IPS-NIHi7 (cell line): ENCODE results near the gene MMP20.
"Not testable (repeated sequence)": the region's sequence is repeated elsewhere in the genome, so short reads cannot be mapped to it uniquely, and the experiment has no call there.

ENCODE experiments used
- DNase-seq: peaks from one replicate; pipeline ENCODE4 v3.0.0; 2012; ENCODE audit warnings: mixed read lengths; ENCODE audit errors: extremely low spot score

MMP20 gene

GRCh38 chr11:102625177-102625576, at the start of gene MMP20:
MMP20 (minus strand) TSS chr11:102625332; CDS start chr11:102625319, 13 bp downstream.
- DNase-seq, result no peak

GRCh38 chr11:102669664-102670063, 44.5 kb upstream of the MMP20 start:
- no peak for DNase-seq

- DNase-seq, result peak; percentile 63
Measured at GRCh38 chr11:102666331-102666957, 41.3 kb upstream of the MMP20 start.

- DNase-seq, result peak; percentile 24
Measured at GRCh38 chr11:102664001-102664752, 39.0 kb upstream of the MMP20 start.

GRCh38 chr11:102662607-102663006, 37.5 kb upstream of the MMP20 start:
- DNase-seq, result no peak

GRCh38 chr11:102661040-102661439, 35.9 kb upstream of the MMP20 start:
- DNase-seq, result no peak

GRCh38 chr11:102656528-102656927, 31.4 kb upstream of the MMP20 start:
- no peak for DNase-seq

- no peak for DNase-seq
Measured at GRCh38 chr11:102655547-102655946, 30.4 kb upstream of the MMP20 start.

GRCh38 chr11:102654761-102655160, 29.6 kb upstream of the MMP20 start:
- no peak for DNase-seq

GRCh38 chr11:102653744-102654291, 28.7 kb upstream of the MMP20 start:
- no peak for DNase-seq

- no peak for DNase-seq
Measured at GRCh38 chr11:102647430-102647829, 22.3 kb upstream of the MMP20 start.

- DNase-seq, result no peak
Measured at GRCh38 chr11:102643941-102644340, 18.8 kb upstream of the MMP20 start.

GRCh38 chr11:102640946-102641345, 15.8 kb upstream of the MMP20 start:
- DNase-seq, result no peak

GRCh38 chr11:102639656-102640055, 14.5 kb upstream of the MMP20 start:
- no peak for DNase-seq

GRCh38 chr11:102637731-102638130, 12.6 kb upstream of the MMP20 start:
- no peak for DNase-seq

- no peak for DNase-seq
Measured at GRCh38 chr11:102633385-102634026, 8.4 kb upstream of the MMP20 start.

- no peak for DNase-seq
Measured at GRCh38 chr11:102632026-102632425, 6.9 kb upstream of the MMP20 start.

GRCh38 chr11:102630598-102631448, 5.7 kb upstream of the MMP20 start:
- DNase-seq, result no peak

- not testable (repeated sequence) for DNase-seq
Measured at GRCh38 chr11:102629908-102630307, 4.8 kb upstream of the MMP20 start.

GRCh38 chr11:102626676-102627075, 1.5 kb upstream of the MMP20 start:
- no peak for DNase-seq

GRCh38 chr11:102623998-102624397, 1.1 kb downstream of the MMP20 start:
- no peak for DNase-seq

- no peak for DNase-seq
Measured at GRCh38 chr11:102623128-102623527, 2.0 kb downstream of the MMP20 start.
